Measurements from ENCODE around the gene INTS6. TPM values are rescaled to one million over a fixed set of nuclear protein-coding genes. Genes with fewer than 3 reads are reported as not detected.

The INTS6 gene
- total RNA-seq, 1 donor from 2014 or later, result 48.8 TPM

DNA sequence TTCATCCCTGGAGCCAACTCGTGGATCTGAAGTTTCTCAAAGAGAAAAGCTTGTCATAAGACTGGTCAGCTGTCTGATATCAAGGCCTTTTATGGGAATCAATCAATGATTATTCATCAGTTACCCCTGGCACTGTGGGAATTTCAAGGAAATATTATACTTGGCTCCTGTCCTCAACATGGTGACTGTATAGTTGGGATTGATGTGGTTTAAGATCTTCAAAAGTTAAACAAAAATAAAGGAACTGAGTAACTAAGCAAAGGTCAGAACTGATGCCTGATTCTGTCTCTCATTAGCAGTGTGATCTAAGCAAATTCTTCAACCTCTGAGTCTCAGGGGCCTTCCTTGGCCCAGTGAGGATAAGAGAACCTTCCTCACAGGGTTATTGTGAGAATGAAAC is 135.6 kb downstream of the INTS6 start:
- no peak overlapping the region for H3K4me3 Mint-ChIP-seq (ENCODE audit: low read depth)

DNA sequence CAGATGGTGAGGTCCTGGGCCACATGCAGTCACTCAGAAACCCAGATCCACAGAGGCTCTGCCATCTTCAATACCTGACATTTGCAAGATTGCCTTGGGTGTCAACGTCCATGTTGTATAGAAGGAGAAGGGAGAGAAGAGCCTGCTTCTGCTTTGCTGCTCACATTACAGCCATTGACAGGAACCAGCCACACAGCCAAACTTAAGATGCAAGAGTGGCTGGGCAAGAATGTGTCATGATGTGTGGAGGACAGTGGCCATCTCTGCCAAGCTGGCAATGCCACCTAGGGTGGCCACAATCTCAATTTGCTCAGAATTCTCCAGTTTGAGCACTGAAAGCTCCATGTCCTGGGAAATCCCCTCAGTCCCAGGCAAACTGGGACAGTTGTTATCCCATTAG is 139.2 kb downstream of the INTS6 start:
- no peak for DNase-seq (ENCODE audit: low spot score, unreplicated experiment)
- Mint-ChIP-seq H3K9me3 (ENCODE audit: low read depth) (no peaks in the 10 kb centered on the region), H3K27me3 (peaks cover 9% of the 10 kb centered on the region), H3K4me1 (ENCODE audit: low read depth) (no peaks in the 10 kb centered on the region), H3K4me3 (ENCODE audit: low read depth) (no peak overlapping the region), H3K27ac (no peak overlapping the region), H3K36me3 (ENCODE audit: insufficient read depth) (no peaks in the 10 kb centered on the region)
- TF ChIP-seq, protein P1, sequence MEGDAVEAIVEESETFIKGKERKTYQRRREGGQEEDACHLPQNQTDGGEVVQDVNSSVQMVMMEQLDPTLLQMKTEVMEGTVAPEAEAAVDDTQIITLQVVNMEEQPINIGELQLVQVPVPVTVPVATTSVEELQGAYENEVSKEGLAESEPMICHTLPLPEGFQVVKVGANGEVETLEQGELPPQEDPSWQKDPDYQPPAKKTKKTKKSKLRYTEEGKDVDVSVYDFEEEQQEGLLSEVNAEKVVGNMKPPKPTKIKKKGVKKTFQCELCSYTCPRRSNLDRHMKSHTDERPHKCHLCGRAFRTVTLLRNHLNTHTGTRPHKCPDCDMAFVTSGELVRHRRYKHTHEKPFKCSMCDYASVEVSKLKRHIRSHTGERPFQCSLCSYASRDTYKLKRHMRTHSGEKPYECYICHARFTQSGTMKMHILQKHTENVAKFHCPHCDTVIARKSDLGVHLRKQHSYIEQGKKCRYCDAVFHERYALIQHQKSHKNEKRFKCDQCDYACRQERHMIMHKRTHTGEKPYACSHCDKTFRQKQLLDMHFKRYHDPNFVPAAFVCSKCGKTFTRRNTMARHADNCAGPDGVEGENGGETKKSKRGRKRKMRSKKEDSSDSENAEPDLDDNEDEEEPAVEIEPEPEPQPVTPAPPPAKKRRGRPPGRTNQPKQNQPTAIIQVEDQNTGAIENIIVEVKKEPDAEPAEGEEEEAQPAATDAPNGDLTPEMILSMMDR (IDR thresholded peaks at IDR 0.05; ENCODE audit: unreplicated experiment), result no peak

More for the DNA sequence above, 135.6 kb downstream of the INTS6 start:
- Mint-ChIP-seq H3K27me3 (peaks cover 4% of the 10 kb centered on the region), H3K4me1 (ENCODE audit: low read depth) (no peaks in the 10 kb centered on the region), H3K36me3 (ENCODE audit: insufficient read depth) (no peaks in the 10 kb centered on the region), H3K27ac (no peak overlapping the region), H3K9me3 (ENCODE audit: low read depth) (no peaks in the 10 kb centered on the region)
- no peak for DNase-seq (ENCODE audit: low spot score, unreplicated experiment)
- TF ChIP-seq, protein P1 (IDR thresholded peaks at IDR 0.05; ENCODE audit: unreplicated experiment), result no peak

DNA sequence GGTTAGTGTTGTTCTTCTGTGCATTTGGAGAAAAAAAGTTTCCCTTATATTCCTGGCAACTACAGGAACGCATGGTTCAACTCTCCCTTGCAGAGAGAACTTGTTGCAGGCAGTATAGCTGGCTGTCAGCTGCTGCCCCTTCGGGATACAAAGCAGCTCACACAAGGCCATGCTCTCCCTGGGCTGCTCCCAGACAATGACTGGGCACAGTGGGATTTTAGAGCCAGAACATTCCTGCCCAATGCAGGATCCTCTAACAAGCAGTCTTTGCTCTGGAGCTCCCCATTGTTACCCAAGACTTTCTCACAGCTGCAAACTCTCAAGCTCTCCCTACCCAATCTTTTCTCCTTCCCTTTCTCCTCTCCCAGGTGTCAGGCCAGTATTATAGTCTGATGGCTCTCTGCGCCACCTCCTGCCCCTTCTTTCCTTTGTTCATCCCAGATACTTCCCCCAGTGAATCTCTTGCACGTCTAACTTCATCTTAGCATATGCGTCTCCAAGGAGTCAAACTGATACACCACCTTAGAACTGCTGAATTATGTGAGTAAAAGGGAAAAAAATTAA is 140.8 kb downstream of the INTS6 start:
- Mint-ChIP-seq H3K9me3 (ENCODE audit: low read depth) (no peaks in the 10 kb centered on the region), H3K4me3 (ENCODE audit: low read depth) (no peak overlapping the region), H3K4me1 (ENCODE audit: low read depth) (no peaks in the 10 kb centered on the region), H3K27me3 (peaks cover 11% of the 10 kb centered on the region), H3K27ac (no peak overlapping the region), H3K36me3 (ENCODE audit: insufficient read depth) (no peaks in the 10 kb centered on the region)
- TF ChIP-seq, protein P1 (IDR thresholded peaks at IDR 0.05; ENCODE audit: unreplicated experiment), result no peak
- no peak for DNase-seq (ENCODE audit: low spot score, unreplicated experiment)

Small RNA genes lying within 50 kb of the gene (microRNA-seq; reads per million reads assigned to microRNA genes)
- gene MIR5693 (ENCODE audit: borderline number of aligned reads, unreplicated experiment), result not detected

Other genes with a start within 250 kb of the INTS6 start
- gene FAM124A, start 230.6 kb downstream of the INTS6 start, total RNA-seq, result 1.5 and 1.6 TPM in 2 replicates
- not detected in 2 replicates for gene SERPINE3, start 113.3 kb downstream of the INTS6 start, total RNA-seq
- 17.2 and 18.0 TPM in 2 replicates for gene WDFY2, start 131.4 kb upstream of the INTS6 start, total RNA-seq